HTERT RPE-1 (cell line): ENCODE results near the gene MT1H.
"Not testable (repeated sequence)": the region's sequence is repeated elsewhere in the genome, so short reads cannot be mapped to it uniquely, and the experiment has no call there.

ENCODE experiments used
- in situ Hi-C: fragments of 300-500 bp; cut with MboI; formaldehyde crosslinking; loops from 4 replicates; pipeline ENCODE4 v1.14.3; 2020; ENCODE audit warnings: low sequenced_read_pairs

The MT1H gene

DNA sequence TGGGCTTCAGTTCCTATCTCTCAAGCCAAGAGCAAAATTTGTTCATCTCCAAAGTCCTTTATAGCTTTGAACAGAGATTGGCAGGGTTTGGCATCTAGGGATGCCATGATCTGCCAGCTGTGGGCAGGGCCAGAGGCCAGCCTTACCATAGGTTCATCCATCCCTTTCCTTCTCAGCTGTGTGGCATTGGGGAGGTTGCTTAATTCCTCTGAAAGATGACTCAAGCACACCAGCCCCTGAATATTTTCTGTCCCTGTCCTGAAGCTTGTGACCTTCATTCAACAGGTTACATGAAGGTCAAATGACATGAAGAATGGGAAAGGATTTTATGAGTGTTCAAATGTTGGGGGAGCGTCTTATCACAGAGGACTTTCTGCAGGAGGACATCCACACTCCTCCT is 5.1 kb upstream of the MT1H start:
- in situ Hi-C loops: no loop called here

- in situ Hi-C loops: not testable (repeated sequence)
Measured at GRCh38 chr16:56665286-56666261, 4.0 kb upstream of the MT1H start.

- in situ Hi-C loops: no loop called here
Measured at GRCh38 chr16:56667581-56668571, 1.7 kb upstream of the MT1H start, which contains the start of gene MT1G. Gene MT1G (minus strand): TSS chr16:56668065. CDS start chr16:56667993, 72 bp downstream.

DNA sequence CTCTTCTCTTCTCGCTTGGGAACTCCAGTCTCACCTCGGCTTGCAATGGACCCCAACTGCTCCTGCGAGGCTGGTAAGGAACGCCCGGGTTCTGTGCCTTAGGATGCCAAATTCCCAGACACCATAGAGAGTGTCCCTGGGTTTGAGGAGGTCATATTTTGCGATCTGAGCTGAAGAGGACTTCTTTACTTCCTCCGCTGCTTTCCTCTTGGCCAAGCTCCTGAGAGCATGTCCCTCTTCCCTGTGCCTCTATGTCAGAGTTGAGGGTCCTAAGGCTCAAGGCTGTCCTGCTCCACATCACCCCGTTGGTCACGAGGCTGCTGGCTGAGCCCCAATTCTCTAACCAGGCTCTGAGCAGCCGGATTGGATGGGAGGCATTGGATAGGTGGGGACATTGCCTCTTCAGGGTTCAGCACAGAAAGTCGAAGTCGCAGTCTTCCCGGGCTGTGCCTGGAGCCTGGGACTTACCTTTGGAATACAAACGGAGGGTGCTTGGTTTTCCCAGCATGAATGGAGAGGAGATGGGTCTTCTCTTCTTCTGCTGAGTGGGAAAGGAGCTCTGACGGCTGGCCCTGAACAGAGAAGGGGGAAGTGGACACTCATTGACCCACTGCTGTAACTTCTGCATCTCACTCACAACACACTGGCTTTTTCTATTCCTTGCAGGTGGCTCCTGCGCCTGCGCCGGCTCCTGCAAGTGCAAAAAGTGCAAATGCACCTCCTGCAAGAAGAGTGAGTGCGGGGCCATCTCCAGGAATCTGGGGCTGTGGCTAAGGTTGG is 416 bp downstream of the MT1H start:
- in situ Hi-C loops: no loop called here

DNA sequence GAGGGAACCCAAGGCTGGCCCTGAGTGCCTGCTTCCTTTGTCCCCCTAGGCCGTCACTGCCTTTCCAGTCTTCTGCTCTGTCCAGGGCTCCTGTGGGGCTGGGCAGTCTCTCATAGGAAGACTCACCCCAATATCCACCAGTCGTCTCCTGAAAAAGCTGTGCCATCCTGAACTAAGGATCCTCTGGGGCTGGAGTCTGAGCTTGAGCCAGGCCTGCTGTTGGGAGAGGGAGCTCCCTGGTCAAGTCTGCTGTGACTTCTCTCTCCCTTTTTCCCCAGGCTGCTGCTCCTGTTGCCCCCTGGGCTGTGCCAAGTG is 963 bp downstream of the MT1H start:
- in situ Hi-C loops: no loop called here

DNA sequence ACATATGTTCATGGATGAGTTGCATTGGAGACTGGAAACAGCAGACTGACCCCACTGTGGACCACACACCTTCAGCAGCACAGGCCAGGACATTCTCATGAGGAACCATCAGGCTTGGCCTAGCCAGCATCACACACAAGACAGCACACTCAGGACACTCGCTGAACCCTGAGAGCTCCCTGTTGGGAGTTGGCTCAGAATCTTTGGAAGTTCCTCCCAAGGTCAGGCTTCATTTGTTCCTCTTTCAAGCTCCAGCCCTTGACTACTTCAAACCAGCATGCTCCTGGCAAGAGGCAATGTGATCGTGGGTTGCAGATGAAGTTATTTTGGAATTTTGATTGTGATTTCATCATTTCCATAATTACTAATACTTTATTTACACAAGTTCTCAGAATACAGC is 2.1 kb downstream of the MT1H start:
- in situ Hi-C loops: not testable (repeated sequence)

DNA sequence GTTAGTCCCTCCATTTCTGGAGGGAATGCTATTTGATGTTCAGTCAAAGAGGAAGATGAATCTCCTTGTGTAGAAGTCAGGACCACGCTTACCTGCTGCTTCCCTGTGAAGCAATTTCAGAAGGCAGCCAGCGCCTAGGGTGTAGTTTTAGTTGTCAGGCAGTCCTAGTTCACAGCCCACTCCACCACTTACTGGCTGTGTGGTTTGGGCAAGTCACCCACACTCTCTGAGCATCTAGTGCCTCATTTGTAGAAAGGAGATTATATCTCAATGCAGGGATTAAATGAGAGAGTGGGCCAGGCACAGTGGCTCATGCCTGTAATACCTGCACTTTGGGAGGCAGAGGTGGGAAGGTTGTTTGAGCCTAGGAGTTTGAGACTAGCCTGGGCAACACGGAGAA is 2.6 kb downstream of the MT1H start:
- in situ Hi-C loops: not testable (repeated sequence)

- in situ Hi-C loops: no loop called here
Measured at GRCh38 chr16:56672761-56673536, 3.3 kb downstream of the MT1H start.

- in situ Hi-C loops: no loop called here
Measured at GRCh38 chr16:56673921-56674320, 4.3 kb downstream of the MT1H start.

DNA sequence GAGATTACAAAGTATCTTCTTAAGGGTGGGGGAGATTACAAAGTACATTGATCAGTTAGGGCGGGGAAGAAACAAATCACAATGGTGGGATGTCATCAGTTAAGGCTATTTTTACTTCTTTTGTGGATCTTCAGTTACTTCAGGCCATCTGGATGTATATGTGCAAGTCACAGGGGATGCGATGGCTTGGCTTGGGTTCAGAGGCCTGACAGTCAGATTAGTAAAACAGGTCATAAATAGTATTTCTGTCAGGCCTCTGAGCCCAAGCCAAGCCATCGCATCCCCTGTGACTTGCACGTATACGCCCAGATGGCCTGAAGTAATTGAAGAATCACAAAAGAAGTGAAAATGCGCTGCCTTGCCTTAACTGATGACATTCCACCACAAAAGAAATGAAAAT is 5.0 kb downstream of the MT1H start:
- in situ Hi-C loops: not testable (repeated sequence)

DNA sequence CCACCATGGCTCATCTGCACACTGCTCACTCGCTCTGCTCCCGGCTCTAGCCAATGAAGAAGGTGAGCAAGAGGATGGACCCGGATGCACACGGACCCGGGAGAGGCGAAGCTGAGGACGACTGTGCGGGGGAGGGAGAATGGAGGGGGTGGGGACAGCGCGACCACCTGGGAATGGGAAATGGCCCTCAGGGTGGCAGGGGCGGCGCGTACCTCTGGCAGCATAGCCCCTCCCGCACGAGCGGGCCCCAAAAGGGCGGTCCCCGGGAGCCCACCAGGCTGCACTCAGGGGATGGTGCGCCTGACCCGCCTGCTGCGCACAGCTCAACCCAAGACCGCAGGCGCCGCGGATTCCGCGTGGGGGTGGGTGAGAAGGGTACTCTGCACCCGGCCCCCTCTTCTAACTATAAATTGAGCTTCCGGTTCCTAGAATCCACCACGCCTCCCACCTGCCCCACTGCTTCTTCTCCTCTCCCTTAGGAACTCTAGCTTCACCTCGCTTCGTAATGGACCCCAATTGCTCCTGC is 6.1 kb downstream of the MT1H start:
- in situ Hi-C loops: no loop called here

DNA sequence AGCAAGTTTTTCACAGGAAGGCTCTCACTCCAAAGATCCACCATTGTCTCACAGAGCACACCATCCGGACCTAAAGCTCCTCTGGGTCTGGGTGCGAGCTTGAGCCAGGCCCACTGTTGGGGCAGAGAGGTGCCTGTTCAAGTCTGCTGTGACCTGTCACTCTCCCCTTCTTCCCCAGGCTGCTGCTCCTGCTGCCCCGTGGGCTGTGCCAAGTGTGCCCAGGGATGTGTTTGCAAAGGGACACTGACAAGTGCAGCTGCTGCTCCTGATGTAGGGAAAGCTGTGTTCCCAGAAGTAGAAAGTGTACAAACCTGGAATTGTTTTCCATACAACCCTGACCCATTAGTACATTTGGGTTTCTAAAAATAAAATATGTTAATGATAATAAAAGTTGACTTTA is 7.9 kb downstream of the MT1H start:
- in situ Hi-C loops: no loop called here

DNA sequence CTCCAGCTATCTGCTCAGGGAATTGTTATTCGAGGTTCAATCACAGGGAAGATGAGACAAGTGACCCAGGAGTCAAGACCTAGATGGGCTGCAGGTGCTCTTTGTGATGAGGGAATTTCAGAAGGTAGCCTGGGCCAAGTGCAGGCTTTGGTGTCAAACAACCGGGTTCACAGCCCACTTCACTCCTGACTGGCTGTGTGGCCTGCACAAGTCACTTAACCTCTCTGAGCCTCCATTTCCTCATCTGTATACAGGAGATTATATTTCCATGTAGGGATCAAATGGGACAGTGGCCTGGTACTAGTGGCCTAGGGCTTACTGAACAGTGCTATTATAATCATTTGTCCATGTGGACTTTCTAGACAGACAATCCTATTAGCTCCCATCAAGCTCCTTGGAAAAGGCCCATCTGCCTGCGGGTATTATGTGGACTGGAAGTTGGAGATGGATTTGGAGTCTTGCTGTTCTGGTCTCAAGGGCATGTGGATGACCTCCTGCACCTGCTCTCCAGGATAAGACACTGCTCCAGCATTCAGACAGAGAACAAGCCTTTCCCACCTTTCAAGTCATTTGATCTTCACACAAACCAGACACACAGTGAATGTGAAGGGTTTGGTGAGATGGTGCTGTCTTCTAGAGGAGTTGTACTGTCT is 9.6 kb downstream of the MT1H start:
- in situ Hi-C loops: no loop called here

- in situ Hi-C loops: no loop called here
Measured at GRCh38 chr16:56679818-56680217, 10.2 kb downstream of the MT1H start.

- in situ Hi-C loops: no loop called here
Measured at GRCh38 chr16:56681939-56682702, 12.5 kb downstream of the MT1H start, which contains the start of gene MT1X. Gene MT1X (plus strand): TSS chr16:56682470. CDS start chr16:56682541, 71 bp downstream.

GRCh38 chr16:56682703-56683397 is 13.2 kb downstream of the MT1H start:
- in situ Hi-C loops: no loop called here

DNA sequence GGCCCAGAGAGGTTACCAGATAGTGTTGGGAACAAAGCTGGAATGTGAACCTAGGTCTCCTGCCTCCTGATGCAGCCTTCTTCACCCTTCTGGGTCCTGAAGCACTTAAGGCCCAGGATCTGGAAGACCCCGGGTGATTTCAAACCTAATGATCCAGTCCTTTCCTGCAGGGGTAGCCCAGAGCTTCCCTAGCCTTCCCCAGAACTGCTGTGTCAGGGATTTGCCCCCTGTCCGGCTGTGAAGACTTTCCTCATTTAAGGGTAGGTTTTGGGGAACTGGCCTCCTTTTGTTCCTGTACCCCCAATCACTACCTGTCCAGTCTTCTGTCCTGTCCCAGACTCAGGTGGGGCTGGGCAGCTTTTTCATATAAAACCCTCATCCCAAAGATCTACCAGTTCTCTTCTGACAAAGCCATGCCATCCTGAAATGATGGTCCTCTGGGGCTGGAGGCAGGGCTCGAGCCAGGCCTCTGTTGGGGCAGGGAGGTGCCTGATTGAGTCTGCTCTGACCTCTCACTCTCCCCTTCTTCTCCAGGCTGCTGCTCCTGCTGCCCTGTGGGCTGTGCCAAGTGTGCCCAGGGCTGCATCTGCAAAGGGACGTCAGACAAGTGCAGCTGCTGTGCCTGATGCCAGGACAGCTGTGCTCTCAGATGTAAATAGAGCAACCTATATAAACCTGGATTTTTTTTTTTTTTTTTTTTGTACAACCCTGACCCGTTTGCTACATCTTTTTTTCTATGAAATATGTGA is 14.0 kb downstream of the MT1H start:
- in situ Hi-C loops: no loop called here
